Umbilical cord (tissue), 1 donor: ENCODE data around the gene PRAMEF17. TPM values are rescaled to one million over a fixed set of nuclear protein-coding genes. Genes with fewer than 3 reads are reported as not detected.

Experiments used
- total RNA-seq: library from RNA; depleted of rRNA; stranded (reverse); fragments of >200 nt; gene quantifications from one replicate; pipeline ENCODE4 v1.2.3, GENCODE V29; 2014; ENCODE audit warnings: low replicate concordance; ENCODE audit not compliant: insufficient read depth

The PRAMEF17 gene
- total RNA-seq, 1 donor from 2014 or later, result 1.9 TPM

Other genes starting within 250 kb of the PRAMEF17 start
- gene PRAMEF26, start 233.6 kb upstream of the PRAMEF17 start, total RNA-seq, result not detected
- gene HNRNPCL4, start 224.0 kb upstream of the PRAMEF17 start, total RNA-seq, result not detected
- not detected for gene PRAMEF9, start 217.8 kb upstream of the PRAMEF17 start, total RNA-seq
- not detected for gene PRAMEF13, start 188.2 kb upstream of the PRAMEF17 start, total RNA-seq
- 1.4 TPM for gene PRAMEF18, start 163.5 kb upstream of the PRAMEF17 start, total RNA-seq
- gene PRAMEF5, start 135.4 kb upstream of the PRAMEF17 start, total RNA-seq, result not detected
- gene PRAMEF8, start 104.5 kb upstream of the PRAMEF17 start, total RNA-seq, result 0.48 TPM
- gene PRAMEF33, start 86.1 kb upstream of the PRAMEF17 start, total RNA-seq, result not detected
- 0.48 TPM for gene PRAMEF15, start 74.1 kb upstream of the PRAMEF17 start, total RNA-seq
- gene PRAMEF14, start 42.5 kb upstream of the PRAMEF17 start, total RNA-seq, result not detected
- gene PRAMEF19, start 17.7 kb upstream of the PRAMEF17 start, total RNA-seq, result not detected
- gene PRAMEF20, start 20.8 kb downstream of the PRAMEF17 start, total RNA-seq, result not detected
- gene LRRC38, start 124.4 kb downstream of the PRAMEF17 start, total RNA-seq, result not detected
- gene PDPN, start 194.2 kb downstream of the PRAMEF17 start, total RNA-seq, result 18.3 TPM